K562 (cell line): ENCODE results near the gene CMSS1. TPM values are rescaled to one million over a fixed set of nuclear protein-coding genes. Genes with fewer than 3 reads are reported as not detected.
A peak's percentile ranks its signal among the peaks of the same experiment; 100 is the strongest.

ENCODE experiments used
- ATAC-seq: fragments of 200-7000 bp; cut with Tn5 transposase; 3 replicates; pipeline ENCODE4 v1.9.1; 2020; ENCODE audit warnings: moderate library complexity
- BruUV-seq: library from RNA; stranded (reverse); fragments of 400-500 nt; replicated peaks from 2 replicates; lab custom pipeline; 2021; lab: Mats Ljungman, UMichigan
- CTCF ChIA-PET: fragments of 300-600 bp; formaldehyde crosslinking; extraction: SDS; loops from one replicate; lab custom pipeline; 2021; ENCODE audit warnings: low intra/inter-chr PET ratio; lab: Yijun Ruan, JAX
- POLR2A ChIA-PET: fragments of 300-600, 350-650 bp; sonication (Branson Sonifier 250); formaldehyde crosslinking; extraction: SDS; loops from one replicate; lab custom pipeline; 2021; ENCODE audit warnings: antibody characterized with exemption, inconsistent platforms; lab: Yijun Ruan, JAX
- DNase-seq, 4 experiments: peaks; one replicate each; pipeline versions ENCODE4 v3.0.0 to v3.0.0-alpha.2; 2011 to 2018; ENCODE audit warnings: low spot score in 3 of 4, mixed read lengths in 3 of 4; ENCODE audit errors: extremely low read depth in 1 of 4
- FAIRE-seq: peaks from 2 replicates; lab custom pipeline; 2011; peaks lifted over from hg19 to GRCh38; lab: Jason Lieb, UNC
- H2AFZ ChIP-seq: 2 replicates; pipeline ENCODE4 v1.6.0; 2011; ENCODE audit warnings: low read depth, low read length, control low read depth, inconsistent platforms
- H3K27ac ChIP-seq: fragments of 200-600 bp; 3 replicates; pipeline ENCODE4 v1.8.0; 2011; ENCODE audit warnings: low read depth, mild to moderate bottlenecking, control low read depth, inconsistent platforms, low read length, moderate library complexity, mixed read lengths; ENCODE audit errors: extremely low read depth
- H3K27me3 ChIP-seq, 2 experiments: fragments of 300-600 bp in 1 of 2; 2 replicates in 1 of 2; 3 replicates in 1 of 2; pipeline versions ENCODE4 v1.6.0 to v1.8.0; 2011; ENCODE audit warnings: inconsistent platforms in 2 of 2, low read length in 2 of 2, mild to moderate bottlenecking in 1 of 2, mixed read lengths in 1 of 2, moderate library complexity in 1 of 2; ENCODE audit not compliant: control insufficient read depth in 2 of 2, insufficient read depth in 2 of 2
- H3K36me3 ChIP-seq: fragments of 300-600 bp; 3 replicates; pipeline ENCODE4 v1.8.0; 2011; ENCODE audit warnings: mild to moderate bottlenecking, low read length, inconsistent platforms; ENCODE audit not compliant: control insufficient read depth, insufficient read depth
- H3K4me1 ChIP-seq, 2 experiments: fragments of 200-600 bp in 1 of 2; replicated peaks in 1 of 2; 2 replicates in 1 of 2; 3 replicates in 1 of 2; pipeline versions ENCODE4 v1.5.1 to v1.8.0; 2011; ENCODE audit warnings: inconsistent platforms in 2 of 2, low read length in 2 of 2, mild to moderate bottlenecking in 1 of 2, mixed read lengths in 1 of 2, moderate library complexity in 1 of 2; ENCODE audit not compliant: control insufficient read depth in 2 of 2, insufficient read depth in 2 of 2
- H3K4me2 ChIP-seq: 2 replicates; pipeline ENCODE4 v1.6.1; 2011; ENCODE audit warnings: low read length, control low read depth, inconsistent platforms, mixed read lengths; ENCODE audit not compliant: insufficient read depth
- H3K4me3 ChIP-seq: fragments of 200-600 bp; sonication (generic), shearing (Covaris generic); 2 replicates; pipeline ENCODE4 v1.5.1; 2016; ENCODE audit warnings: control low read depth, inconsistent platforms
- H3K79me2 ChIP-seq: fragments of 200-600 bp; 3 replicates; pipeline ENCODE4 v1.8.0; 2011; ENCODE audit warnings: low read length, inconsistent platforms; ENCODE audit not compliant: control insufficient read depth, insufficient read depth
- H3K9ac ChIP-seq, 2 experiments: 2 replicates each; pipeline versions ENCODE4 v1.6.0 to v1.6.1; 2011; ENCODE audit warnings: low read depth in 2 of 2, low read length in 2 of 2, control low read depth in 1 of 2, inconsistent platforms in 1 of 2, mild to moderate bottlenecking in 1 of 2, mixed read lengths in 1 of 2; ENCODE audit not compliant: insufficient read depth in 1 of 2
- H3K9me1 ChIP-seq: one replicate; pipeline ENCODE4 v1.6.0; 2011; ENCODE audit warnings: inconsistent platforms, mild to moderate bottlenecking, low read length, moderate library complexity; ENCODE audit not compliant: control insufficient read depth, insufficient read depth
- H3K9me3 ChIP-seq: replicated peaks from 2 replicates; pipeline ENCODE4 v1.5.1; 2011; ENCODE audit warnings: low read depth, low read length, inconsistent platforms; ENCODE audit not compliant: control insufficient read depth, insufficient read depth
- H4K20me1 ChIP-seq: replicated peaks from 2 replicates; pipeline ENCODE4 v1.6.1; 2011; ENCODE audit warnings: low read length, inconsistent platforms, mixed read lengths; ENCODE audit not compliant: control insufficient read depth, insufficient read depth
- CBX1 ChIP-seq: sonication (generic); IDR thresholded peaks from 2 replicates; pipeline ENCODE4 v1.6.1; 2016; ENCODE audit warnings: antibody characterized with exemption, low read depth, mild to moderate bottlenecking
- CBX3 ChIP-seq, 2 experiments: IDR thresholded peaks; 1 replicate in 1 of 2; 2 replicates in 1 of 2; pipeline ENCODE4 v1.6.1; 2012; ENCODE audit warnings: inconsistent platforms in 2 of 2, low read length in 2 of 2, borderline replicate concordance in 1 of 2, control low read depth in 1 of 2
- CBX5 ChIP-seq: IDR thresholded peaks from 2 replicates; pipeline ENCODE4 v1.6.1; 2014; ENCODE audit warnings: low read depth, borderline replicate concordance
- CEBPZ ChIP-seq: fragments of 150-350 bp; IDR thresholded peaks from 2 replicates; pipeline ENCODE4 v1.6.1; 2014; ENCODE audit warnings: low read depth, mild to moderate bottlenecking, low read length, borderline replicate concordance
- GATAD2B ChIP-seq: fragments of 450-650 bp; IDR thresholded peaks from 2 replicates; pipeline ENCODE4 v1.6.1; 2017; ENCODE audit warnings: mild to moderate bottlenecking, borderline replicate concordance
- NCOR1 ChIP-seq: fragments of 450-650 bp; IDR thresholded peaks from 2 replicates; pipeline ENCODE4 v1.6.1; 2016; ENCODE audit warnings: mild to moderate bottlenecking, moderate library complexity
- RHOXF2B ChIP-seq: fragments of 250-450 bp; sonication (Bioruptor Pico); conservative IDR thresholded peaks from 2 replicates; pipeline ENCODE4 v1.5.1; 2021
- TFE3 ChIP-seq: fragments of 450-650 bp; formaldehyde crosslinking; IDR thresholded peaks from 2 replicates; pipeline ENCODE4 v1.4.0; 2020; ENCODE audit warnings: mild to moderate bottlenecking, mixed read lengths
- TRIM28 ChIP-seq: fragments of 450-650 bp; IDR thresholded peaks from 2 replicates; pipeline ENCODE4 v1.6.1; 2017
- ZFP36 ChIP-seq: fragments of 150-350 bp; IDR thresholded peaks from 2 replicates; pipeline ENCODE4 v1.6.1; 2018; ENCODE audit warnings: low read length, low read depth; ENCODE audit not compliant: partially characterized antibody
- ZZZ3 ChIP-seq: fragments of 450-650 bp; IDR thresholded peaks from 2 replicates; pipeline ENCODE4 v1.6.1; 2016; ENCODE audit warnings: antibody characterized with exemption, mild to moderate bottlenecking, moderate library complexity
- WGBS: fragments of 100-300 bp; shearing (Covaris generic); methylation state at CpG from one replicate; pipeline ENCODE4 v1.1.6; 2016; ENCODE audit warnings: low coverage, mixed read lengths; ENCODE audit not compliant: insufficient coverage; ENCODE audit errors: missing lambda C conversion rate; 5-methylcytosine and 5-hydroxymethylcytosine counted together
- in situ Hi-C: fragments of 300-500 bp; cut with MboI; formaldehyde crosslinking; loops from 4 replicates; pipeline ENCODE4 v1.15.0; 2018; ENCODE audit warnings: inconsistent platforms, mixed read lengths
- intact Hi-C: fragments of 100-400 bp; cut with micrococcal nuclease; formaldehyde crosslinking; loops from 2 replicates; pipeline ENCODE4 v1.14.2; 2022
- polyA plus RNA-seq, 8 experiments: library from polyadenylated mRNA; depleted of rRNA in 4 of 8; stranded (reverse) in 5 of 8; unstranded in 3 of 8; fragments of >200 nt; fragmentation: Nextera tagmentation in 2 of 8; fragmentation: Illumina TruSeq in 1 of 8; extraction: Ambion mirVana in 2 of 8; extraction: Trizol in 1 of 8; gene quantifications; 2 replicates each; pipeline versions ENCODE4 v1.2.1 to v1.2.3, GENCODE V29; 2011 to 2014; ENCODE audit warnings: inconsistent platforms in 1 of 8, missing spikeins in 1 of 8
- total RNA-seq, 7 experiments: library from RNA; depleted of rRNA in 6 of 7; stranded (reverse); fragments of >200 nt in 6 of 7; fragmentation: Illumina TruSeq in 2 of 7; extraction: Trizol in 2 of 7; gene quantifications; 2 replicates each; pipeline versions ENCODE4 v1.2.1 to v1.2.3, GENCODE V29; 2011 to 2021; ENCODE audit warnings: low replicate concordance in 1 of 7

Gene CMSS1
- total and polyA plus RNA-seq, 9 of the 15 experiments (the other 6 are each of a cell fraction or from before 2014, with no cell fraction given) = 46.9 to 109 (median 72.3) TPM

- H3K4me3 ChIP-seq = no peak overlapping the region
- TF ChIP-seq TRIM28 (peak; percentile 24; the same call in 1 of the 2 replicates), CBX5 (peak; percentile 80; the same call in 1 of the 2 replicates), GATAD2B (no peak), CEBPZ (peak; percentile 56; the same call in 1 of the 2 replicates), CBX3 (IDR thresholded peaks at IDR 0.05; ENCODE audit: borderline replicate concordance in 1 of 2, low read length in 2 of 2) (peak in 1 of 2 experiments; percentile 78; a peak in 1 of 3 replicates), TFE3 (CRISPR knock-in tag) (no peak), ZFP36 (peak; percentile 93), CBX1 (0 out of 2 replicates have a peak, but pooled peaks have one; percentile 29), NCOR1 (no peak), ZZZ3 (no peak), RHOXF2B (no peak)
- H2AFZ ChIP-seq = no peak overlapping the region
- no peaks in the 10 kb centered on the region for H3K9me1 ChIP-seq
- no peak for ATAC-seq
- intact Hi-C loops = loop anchor here (5.0 kb wide), 1 partner anchor 158 kb away; no protein-coding TSS in a partner anchor
- H3K27me3 ChIP-seq = no peaks in the 10 kb centered on the region
- H3K9me3 ChIP-seq = peaks cover 4% of the 10 kb centered on the region; the same call in 1 of the 2 replicates
- FAIRE-seq = no peak
- ChIA-PET POLR2A (no interaction called here), CTCF (no interaction called here)
- H3K4me1 ChIP-seq = no peaks in the 10 kb centered on the region
- BruUV-seq = no TSS peak
- H4K20me1 ChIP-seq = 0 out of 2 replicates have a peak, but pooled peaks cover 7% of the 10 kb centered on the region
- no peak overlapping the region for H3K4me2 ChIP-seq
- no peaks in the 10 kb centered on the region for H3K79me2 ChIP-seq
- no peak overlapping the region for H3K27ac ChIP-seq
- no peak overlapping the region for H3K9ac ChIP-seq
- in situ Hi-C loops = no loop called here
- no peaks in the 10 kb centered on the region for H3K36me3 ChIP-seq
- peak in 1 of 4 experiments; percentile 14 for DNase-seq
- 14% methylated on average over 2 of the region's 2 CpGs for WGBS
Observed at GRCh38 chr3:99805160-99805559, 12.5 kb upstream of the CMSS1 start.
